Urothelium cell line (cell line): Measurements from ENCODE around the gene WWP2.
"Not testable (repeated sequence)": the region's sequence is repeated elsewhere in the genome, so short reads cannot be mapped to it uniquely, and the experiment has no call there.

Experiments used
- DNase-seq: peaks from one replicate; pipeline ENCODE4 v3.0.0; 2011; ENCODE audit warnings: low spot score, mixed read lengths
- FAIRE-seq: peaks from 2 replicates; lab custom pipeline; 2011; peaks lifted over from hg19 to GRCh38; lab: Jason Lieb, UNC

WWP2 gene

DNA sequence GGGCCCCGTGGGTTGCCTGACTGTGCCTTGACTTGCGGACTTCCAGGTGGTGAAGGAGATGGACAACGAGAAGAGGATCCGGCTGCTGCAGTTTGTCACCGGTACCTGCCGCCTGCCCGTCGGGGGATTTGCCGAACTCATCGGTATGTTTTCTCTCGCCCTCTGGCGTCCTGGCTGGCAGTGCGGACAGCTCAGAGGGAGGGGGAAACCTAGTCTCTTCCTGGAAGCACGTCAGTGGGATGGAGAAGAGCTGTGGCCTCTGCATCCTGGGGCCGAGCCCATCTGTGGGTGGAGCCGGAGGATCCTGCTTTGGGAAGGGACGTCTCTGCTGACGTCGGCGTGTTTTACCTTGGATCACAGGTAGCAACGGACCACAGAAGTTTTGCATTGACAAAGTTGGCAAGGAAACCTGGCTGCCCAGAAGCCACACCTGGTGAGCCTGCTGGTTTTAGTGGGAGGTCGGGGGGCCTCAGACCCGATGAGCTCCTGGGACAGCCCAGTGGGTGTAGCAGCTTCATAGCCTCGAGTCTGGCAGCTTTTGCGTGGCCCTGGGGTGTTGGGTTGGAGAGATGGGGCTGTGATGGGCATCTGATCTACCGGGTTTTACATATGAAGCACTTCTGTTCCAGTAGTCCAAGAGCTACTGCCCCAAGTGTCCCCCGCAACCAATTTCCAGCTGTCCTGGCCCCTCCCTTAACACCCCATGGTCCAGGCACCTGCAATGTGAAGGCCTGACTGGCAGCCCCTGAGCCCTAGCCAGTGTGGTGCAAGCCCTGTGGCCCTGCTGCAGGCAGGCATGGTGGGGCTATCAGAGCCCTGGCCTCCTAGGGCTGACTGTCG, 177.1 kb downstream of the WWP2 start:
- no peak for DNase-seq
- no peak for FAIRE-seq

DNA sequence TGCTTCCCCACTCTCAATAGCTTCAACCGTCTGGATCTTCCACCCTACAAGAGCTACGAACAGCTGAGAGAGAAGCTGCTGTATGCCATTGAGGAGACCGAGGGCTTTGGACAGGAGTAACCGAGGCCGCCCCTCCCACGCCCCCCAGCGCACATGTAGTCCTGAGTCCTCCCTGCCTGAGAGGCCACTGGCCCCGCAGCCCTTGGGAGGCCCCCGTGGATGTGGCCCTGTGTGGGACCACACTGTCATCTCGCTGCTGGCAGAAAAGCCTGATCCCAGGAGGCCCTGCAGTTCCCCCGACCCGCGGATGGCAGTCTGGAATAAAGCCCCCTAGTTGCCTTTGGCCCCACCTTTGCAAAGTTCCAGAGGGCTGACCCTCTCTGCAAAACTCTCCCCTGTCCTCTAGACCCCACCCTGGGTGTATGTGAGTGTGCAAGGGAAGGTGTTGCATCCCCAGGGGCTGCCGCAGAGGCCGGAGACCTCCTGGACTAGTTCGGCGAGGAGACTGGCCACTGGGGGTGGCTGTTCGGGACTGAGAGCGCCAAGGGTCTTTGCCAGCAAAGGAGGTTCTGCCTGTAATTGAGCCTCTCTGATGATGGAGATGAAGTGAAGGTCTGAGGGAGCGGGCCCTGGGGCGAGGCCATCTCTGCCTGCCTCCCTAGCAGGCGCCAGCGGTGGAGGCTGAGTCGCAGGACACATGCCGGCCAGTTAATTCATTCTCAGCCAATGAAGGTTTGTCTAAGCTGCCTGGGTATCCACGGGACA, 177.9 kb downstream of the WWP2 start:
- no peak for FAIRE-seq
- DNase-seq: no peak

DNA sequence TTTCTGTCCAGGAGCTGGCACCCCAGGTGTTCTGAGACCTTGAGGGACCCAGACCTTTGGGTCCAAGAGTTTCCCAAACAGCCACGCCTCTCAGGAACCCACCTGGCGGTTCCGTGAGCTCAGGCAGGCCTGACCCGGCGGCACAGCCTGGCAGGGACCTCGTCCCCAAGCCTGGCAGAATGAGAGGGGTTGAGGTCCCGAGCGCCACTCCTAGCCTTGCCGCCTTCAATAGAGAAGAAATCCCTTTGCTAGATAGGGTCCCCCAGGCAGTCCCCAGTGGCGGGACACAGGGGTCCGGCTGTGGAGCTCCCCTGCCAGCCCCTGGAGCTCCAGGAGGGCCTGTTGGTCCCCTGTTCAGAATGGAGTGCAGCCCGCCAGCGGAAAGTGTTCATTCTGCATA, 178.5 kb downstream of the WWP2 start:
- DNase-seq (no peak), FAIRE-seq (no peak)

DNA sequence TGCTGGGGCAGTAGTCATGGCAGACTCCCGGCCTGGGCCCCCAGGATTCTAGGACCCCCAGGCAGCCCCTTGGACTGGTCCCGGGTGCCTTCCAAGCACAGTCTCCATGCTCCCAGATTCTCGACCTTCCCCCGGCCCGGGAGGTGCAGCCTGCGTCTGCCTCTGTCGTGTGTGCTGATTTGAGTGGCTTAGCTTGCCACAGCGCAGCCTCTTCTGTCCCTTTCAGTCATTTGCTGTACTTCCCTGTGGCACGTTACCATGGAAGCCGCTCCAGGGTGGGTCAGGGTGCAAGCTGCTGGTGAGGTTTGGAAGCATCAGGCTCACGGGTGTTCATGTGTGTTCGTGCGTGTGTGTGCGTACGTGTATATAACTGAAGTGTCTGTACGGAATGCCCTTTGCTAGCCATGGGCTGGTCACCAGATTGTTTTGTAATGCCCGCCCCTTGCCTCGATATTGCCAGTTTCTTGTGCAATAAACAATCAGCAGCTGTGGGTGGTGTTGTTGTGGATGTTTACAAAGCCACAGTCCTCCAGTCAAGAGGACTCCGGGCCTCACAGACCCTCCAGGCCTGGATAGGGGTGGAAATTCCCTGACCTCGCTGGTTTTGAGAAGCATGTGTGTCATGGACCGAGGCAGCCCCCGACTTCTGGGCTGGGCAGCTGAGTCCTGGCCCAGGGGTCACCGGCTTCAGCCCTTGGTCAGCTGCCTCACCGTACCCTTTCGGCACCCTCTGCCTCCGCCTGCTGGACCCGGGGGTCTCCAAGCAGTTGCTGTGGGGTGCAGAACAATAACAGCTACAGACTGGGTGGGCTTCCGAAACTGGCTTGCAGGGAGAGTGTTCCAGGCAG, 179.3 kb downstream of the WWP2 start:
- no peak for DNase-seq
- FAIRE-seq: no peak

DNA sequence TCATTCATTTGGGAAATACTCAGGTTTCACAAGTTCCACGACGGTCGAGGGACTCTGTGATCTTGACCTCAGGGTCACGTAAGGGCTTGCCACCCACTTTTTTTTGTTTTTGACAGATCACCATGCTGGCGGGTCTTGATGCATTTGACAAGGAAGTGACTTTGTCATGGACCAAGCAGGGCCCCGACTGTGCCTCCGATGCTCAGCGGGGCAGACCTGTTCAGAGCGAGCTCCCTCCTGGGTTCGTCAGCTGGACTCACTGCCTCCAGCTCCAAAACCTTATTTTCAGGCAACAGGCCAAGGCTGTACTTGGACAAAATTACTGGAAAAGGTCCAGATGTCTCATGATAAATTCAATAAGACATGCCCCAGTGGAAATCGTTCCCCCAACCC, 180.0 kb downstream of the WWP2 start:
- DNase-seq (no peak), FAIRE-seq (no peak)

DNA sequence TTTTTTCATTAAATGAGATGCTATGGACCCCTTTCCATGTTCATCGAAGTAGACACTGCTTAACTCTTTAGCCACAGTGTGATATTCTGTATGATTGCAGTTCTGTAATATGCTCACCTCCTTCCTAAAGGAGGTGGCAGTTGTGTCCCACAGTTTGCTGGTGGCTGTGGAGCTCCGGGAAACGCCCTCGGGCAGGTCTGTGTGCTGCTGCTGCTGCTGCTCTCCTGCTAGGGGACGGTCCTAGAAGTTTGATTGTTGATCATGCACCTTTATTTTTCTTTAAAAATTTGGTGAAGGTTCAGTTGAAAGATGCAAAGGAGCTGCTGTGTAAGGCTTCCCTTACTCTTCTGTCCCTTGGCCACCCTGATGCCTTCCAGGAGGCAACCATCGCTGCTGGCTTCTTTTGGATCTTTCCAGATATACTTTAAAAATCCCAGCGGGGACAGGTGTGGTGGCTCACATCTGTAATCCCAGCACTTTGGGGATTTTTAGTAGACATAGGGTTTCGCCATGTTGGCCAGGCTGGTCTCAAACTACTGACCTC, 180.6 kb downstream of the WWP2 start:
- FAIRE-seq (no peak), DNase-seq (no peak)

DNA sequence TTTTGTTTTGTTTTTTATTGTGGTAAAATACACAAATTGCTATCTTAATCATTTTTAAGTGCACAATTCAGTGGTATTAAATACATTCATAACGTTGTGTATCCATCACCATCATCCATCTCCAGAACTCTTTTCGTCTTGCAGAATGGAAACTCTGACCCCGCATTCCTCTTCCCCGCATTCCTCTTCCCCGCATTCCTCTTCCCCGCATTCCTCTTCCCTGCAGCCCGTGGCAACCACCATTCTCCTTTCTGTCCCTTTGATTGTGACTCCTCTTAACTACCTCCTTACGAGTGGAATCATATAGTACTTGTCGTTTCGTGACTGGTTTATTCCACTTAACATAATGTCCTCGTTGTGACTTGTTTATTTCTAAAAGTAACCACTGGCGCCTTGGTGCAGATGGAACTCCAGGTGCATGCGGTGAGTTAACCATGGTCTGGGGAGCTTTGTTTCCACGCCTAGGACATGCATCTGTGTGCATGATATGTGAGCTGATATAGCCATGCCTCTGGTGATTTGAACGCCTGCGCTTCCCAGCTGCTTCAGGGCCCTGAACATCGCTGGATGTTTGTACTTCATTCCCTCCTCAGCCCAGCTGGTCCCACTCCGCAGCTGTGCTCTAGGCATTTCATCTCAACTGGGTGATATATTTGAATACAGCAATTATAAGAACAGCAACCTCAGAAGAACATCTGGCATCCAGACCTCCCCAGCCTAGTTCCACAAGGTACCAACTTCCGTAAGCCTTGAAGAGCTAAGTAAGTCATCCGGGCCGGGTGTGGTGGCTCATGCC, 181.3 kb downstream of the WWP2 start:
- FAIRE-seq, DNase-seq: not testable (repeated sequence)

DNA sequence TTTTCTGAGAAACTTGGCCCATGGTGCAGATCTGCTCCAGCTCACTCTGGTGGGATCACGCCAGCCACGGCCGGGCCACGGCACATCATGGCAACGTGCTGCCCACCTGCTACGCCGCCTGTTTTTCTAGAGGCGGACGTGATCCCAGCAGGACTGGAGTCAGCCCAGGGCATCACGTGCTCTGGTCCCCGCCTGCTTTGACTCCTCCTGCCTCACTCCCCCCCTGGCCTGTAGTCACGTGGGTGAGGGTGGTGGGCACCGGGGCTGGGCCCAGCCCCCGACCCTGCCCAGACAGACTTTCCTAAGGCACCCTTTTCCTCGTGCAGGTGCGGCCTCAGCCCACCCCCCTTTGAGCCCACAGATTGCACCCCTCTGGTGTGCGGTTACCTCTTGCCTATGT, 188.3 kb downstream of the WWP2 start:
- not testable (repeated sequence) for FAIRE-seq, DNase-seq

DNA sequence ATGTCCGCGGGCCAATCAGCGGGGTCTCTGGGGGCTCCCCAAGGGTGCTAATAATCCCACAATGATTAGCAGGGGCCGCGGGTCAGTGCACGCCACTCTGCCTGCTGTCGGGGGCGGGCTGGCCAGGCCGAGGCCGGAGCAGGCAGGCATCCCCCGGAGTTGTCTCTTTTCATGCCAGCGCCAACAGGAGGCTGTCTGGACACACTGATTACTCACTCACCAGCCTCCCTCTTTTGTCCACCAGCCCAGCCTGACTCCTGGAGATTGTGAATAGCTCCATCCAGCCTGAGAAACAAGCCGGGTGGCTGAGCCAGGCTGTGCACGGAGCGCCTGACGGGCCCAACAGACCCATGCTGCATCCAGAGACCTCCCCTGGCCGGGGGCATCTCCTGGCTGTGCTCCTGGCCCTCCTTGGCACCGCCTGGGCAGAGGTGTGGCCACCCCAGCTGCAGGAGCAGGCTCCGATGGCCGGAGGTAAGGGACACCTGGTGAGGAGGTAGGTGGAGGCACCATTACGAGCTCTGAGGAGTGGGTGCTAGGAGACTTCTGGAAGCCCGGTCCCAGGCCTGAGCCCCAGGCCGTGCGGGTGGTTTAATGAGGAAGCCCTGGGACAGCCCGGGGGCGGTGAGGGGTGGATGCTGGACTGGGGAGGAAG, 189.0 kb downstream of the WWP2 start, which contains the start of gene CLEC18A:
Gene CLEC18A, plus strand, starts transcription at position 318 of the 655 bp plus-strand sequence. Its CDS starts 33 bp downstream, at position 351.
- DNase-seq, FAIRE-seq: not testable (repeated sequence)

DNA sequence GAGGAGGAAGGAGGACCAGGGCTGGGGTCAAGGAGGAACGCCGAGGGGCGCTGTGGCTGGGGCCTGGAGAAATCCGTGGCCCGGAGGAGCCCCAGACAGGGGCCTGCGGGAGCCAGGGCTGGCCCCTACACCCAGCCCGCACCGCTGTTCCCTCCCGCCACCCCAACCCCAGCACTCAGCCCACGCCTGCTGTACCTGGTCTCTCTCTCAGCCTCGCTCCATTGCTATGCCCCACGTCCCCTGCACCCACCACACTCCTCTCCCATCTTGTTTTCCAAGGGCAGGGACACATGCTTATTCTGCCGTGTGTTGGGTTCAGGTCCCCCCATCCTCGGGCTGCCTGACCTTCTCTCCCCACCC, 189.5 kb downstream of the WWP2 start:
- not testable (repeated sequence) for DNase-seq, FAIRE-seq

DNA sequence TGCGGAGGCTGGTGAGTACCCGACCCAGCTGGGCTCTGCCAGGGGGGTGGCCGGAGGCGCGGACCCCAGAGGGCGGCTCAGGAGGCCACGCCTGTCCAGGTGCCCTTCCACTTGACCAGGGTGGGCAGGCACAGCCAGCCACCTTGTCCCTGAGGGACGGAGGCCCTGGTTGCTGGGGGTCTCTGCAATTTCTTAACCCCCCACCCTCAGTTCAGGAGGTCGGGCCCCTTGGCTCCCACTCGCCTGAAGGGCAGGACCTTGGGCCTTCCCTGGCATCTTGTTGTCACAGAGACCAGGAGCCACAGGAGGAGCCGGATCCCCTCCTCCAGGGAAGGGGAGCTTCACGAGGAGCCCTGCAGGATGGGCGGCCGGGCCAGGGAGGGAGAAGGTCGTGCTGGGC, 190.0 kb downstream of the WWP2 start:
- FAIRE-seq, DNase-seq: not testable (repeated sequence)

DNA sequence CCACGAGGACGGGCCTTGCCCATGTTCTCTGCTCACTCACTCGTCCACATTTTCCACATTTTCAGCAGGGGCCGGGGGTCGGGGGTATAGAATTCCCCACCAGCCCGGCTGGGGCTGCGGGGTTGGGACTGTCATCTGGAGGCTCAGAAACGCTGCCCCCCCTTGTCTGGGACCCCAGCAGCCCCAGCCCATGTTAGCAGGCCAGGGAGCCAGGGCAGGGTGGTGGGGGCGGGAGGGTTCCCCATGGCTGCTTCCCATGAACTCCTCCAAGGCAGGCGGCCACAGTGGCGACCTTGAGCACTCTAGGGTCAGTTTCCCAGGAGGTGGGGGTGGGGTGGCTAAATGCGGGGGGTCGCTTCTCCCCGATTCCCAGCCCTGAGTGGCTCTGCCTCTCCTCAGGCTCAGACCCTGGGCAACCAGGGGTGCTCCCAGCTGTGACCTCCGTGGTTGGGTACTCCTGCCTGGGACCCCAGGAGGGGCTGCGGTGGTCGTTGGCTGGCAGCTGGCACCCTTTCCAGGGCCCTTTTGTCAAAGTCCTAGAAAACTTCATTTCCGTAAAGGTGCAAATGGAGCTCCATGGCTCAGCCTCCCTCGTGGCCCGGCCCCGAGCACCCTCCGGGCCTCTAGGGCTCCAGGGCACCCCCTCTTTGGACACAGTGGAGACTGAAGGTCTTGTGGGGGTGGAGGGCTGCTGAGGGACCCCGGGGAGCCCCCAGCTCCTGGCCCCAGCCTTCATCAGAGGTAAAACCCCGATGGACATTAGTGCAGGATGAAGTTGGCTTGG, 190.6 kb downstream of the WWP2 start:
- FAIRE-seq, DNase-seq: not testable (repeated sequence)

DNA sequence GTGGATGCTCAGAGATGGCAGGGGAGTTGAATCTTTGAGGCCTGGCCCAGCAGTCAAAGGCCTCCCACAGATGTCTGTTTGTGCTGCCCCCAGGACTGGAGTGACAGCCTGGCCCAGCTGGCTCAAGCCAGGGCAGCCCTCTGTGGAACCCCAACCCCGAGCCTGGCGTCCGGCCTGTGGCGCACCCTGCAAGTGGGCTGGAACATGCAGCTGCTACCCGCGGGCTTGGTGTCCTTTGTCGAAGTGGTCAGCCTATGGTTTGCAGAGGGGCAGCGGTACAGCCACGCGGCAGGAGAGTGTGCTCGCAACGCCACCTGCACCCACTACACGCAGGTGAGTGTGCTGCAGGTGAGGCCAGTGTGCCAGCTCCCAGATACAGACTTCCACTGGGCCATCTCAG, 192.1 kb downstream of the WWP2 start:
- not testable (repeated sequence) for DNase-seq, FAIRE-seq

DNA sequence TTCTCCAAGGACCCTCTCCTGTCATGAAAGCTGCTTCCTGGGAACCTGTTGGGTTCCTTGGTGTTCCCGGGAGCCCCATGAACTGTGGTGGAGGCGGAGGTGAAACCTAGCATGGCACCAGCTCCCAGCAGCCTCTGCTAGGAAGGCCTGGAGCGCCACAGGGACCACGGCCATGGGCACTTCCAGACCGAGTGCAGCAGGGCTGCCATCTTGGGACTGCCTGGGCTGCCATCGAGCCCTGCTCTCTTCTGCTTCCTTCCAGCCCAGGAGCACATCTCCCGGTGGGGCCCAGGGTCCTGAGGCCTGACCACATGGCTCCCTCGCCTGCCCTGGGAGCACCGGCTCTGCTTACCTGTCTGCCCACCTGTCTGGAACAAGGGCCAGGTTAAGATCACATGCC, 201.2 kb downstream of the WWP2 start:
- FAIRE-seq, DNase-seq: not testable (repeated sequence)

DNA sequence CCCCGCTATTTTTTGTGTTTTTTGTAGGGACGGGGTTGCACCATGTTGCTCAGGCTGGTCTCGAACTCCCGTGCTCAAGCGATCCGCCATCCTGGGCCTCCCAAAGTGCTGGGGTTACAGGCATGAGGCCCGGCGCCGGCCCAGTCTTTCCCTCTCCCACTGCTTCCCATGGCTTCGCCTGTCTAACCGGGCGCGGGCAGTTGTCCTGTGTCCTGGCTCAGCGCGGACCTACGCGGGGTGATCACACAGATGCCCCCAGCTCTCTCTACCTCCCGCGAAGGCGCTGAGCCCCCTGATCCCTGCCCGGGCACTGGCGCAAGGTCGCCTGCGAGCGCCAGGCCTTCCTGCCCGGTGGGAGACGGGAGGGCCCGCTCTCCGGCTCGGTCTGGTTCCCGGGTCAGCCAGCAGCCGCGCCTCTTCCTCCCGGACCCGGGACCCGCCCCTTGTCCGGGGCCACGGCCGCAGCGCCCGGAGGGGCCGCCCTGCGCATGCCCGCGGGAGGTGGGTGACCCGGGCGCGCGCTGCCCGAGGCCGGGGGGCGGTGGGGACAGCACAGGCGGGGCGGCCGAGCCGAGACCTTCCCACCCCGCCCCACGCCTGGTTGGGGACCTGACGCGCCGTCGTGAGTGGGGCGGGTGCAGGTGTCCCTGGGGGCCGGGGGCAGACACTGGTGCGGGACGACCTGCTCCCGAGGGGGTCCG, 203.0 kb downstream of the WWP2 start:
- FAIRE-seq: not testable (repeated sequence)

DNA sequence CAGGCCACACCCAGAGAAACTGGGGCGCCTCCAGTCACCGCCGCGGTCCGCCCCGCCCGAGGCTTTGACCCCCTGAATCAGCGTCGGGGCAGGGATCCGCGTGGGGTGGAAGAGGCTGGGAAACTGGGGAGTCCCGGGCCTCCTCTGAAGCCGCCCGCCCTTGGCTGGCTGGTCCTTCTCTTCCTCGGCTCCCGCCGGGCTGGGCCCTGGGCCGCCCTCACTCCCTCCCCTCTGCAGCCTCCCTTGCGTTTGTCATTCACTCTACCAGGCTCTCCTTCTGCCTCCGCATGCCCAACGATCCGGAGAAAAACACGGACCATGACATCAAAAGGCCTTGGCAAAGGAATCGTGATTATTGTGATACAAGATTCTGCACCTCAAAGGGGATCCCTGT, 203.5 kb downstream of the WWP2 start:
- not testable (repeated sequence) for FAIRE-seq, DNase-seq

More for the DNA sequence above, 203.0 kb downstream of the WWP2 start:
- DNase-seq: not testable (repeated sequence)

DNA sequence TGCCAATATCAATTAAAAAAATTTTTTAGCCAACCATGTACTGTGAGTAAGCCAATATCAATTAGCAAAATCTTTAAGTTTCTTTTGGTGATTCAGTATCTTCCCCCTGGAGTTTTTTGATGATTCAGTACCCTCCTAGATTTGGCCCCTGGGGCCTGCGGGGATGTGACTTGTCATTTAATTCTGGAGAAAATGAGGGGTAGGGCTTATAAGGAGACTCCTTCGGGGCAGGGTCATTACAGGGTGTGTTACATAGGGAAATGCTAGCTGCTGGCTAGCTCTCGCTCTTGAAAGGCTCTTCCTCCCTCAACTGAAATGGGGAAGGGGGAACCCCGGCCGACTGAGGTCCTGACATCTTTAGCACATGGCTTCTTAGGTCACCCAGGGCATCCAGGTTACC, 205.6 kb downstream of the WWP2 start:
- not testable (repeated sequence) for FAIRE-seq

DNA sequence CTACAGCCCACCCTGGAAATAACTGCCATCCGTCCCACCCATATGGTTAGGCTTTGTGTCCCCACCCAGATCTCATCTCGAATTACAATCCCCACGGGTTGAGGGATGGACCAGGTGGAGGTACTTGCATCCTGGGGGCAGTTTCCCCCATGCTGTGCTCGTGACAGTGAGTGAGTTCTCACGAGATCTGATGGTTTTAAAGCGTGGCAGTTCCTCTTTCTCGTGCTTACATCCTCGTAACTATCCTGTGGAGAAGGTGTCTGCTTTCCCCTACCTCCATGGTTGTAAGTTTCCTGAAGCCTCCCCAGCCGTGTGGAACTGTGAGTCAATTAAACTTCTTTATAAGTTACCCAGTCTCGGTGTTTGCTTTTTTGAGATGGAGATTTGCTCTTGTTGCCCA, 206.0 kb downstream of the WWP2 start:
- FAIRE-seq, DNase-seq: not testable (repeated sequence)

More for the DNA sequence above, 205.6 kb downstream of the WWP2 start:
- DNase-seq: not testable (repeated sequence)
